ENCODE measurements around the gene ACP5. TPM values are rescaled to one million over a fixed set of nuclear protein-coding genes. Genes with fewer than 3 reads are reported as not detected.

ACP5 gene
- total and polyA plus RNA-seq, 3 donors from 2014 or later: 4.2 to 20.5 (median 6.8) TPM

- Histone ChIP-seq H3K9me3 (no peaks in the 10 kb centered on the region), H3K27ac (no peak overlapping the region), H3K27me3 (no peaks in the 10 kb centered on the region), H3K4me1 (no peaks in the 10 kb centered on the region), H3K4me3 (no peak overlapping the region), H3K36me3 (ENCODE audit: low read depth, missing control alignments) (no peaks in the 10 kb centered on the region)
- WGBS, 2 donors: 93% methylated on average over 8 of the region's 8 CpGs
- DNase-seq: no peak
- intact Hi-C loops (cut with DNase I; ENCODE audit: low total_unique reads): no loop called here
- TF ChIP-seq CTCF (IDR thresholded peaks at IDR 0.05) (no peak), POLR2A (IDR thresholded peaks at IDR 0.05) (no peak)
These were observed 27.2 kb downstream of the ACP5 start for GRCh38 chr19:11550265-11550664.

- TF ChIP-seq CTCF (IDR thresholded peaks at IDR 0.05) (no peak), POLR2A (IDR thresholded peaks at IDR 0.05) (no peak)
- DNase-seq: no peak
- H3K27me3 ChIP-seq: no peaks in the 10 kb centered on the region
- no peaks in the 10 kb centered on the region for H3K4me1 ChIP-seq
- 76 to 89% methylated on average over 7 to 24 of the region's 24 CpGs for WGBS, 2 donors
- H3K9me3 ChIP-seq: no peaks in the 10 kb centered on the region
- H3K4me3 ChIP-seq: no peak overlapping the region
- no peak overlapping the region for H3K27ac ChIP-seq
- no peaks in the 10 kb centered on the region for H3K36me3 ChIP-seq (ENCODE audit: low read depth, missing control alignments)
- intact Hi-C loops (cut with DNase I; ENCODE audit: low total_unique reads): no loop called here
These were observed 28.0 kb downstream of the ACP5 start for GRCh38 chr19:11549386-11549953.

- H3K9me3 ChIP-seq: no peaks in the 10 kb centered on the region
- no peaks in the 10 kb centered on the region for H3K4me1 ChIP-seq
- no peaks in the 10 kb centered on the region for H3K27me3 ChIP-seq
- H3K27ac ChIP-seq: no peak overlapping the region
- intact Hi-C loops (cut with DNase I; ENCODE audit: low total_unique reads): no loop called here
- WGBS, 2 donors: 81 to 87% methylated on average over 14 of the region's 14 CpGs
- H3K36me3 ChIP-seq (ENCODE audit: low read depth, missing control alignments): no peaks in the 10 kb centered on the region
- DNase-seq: no peak
- TF ChIP-seq CTCF (IDR thresholded peaks at IDR 0.05) (no peak), POLR2A (IDR thresholded peaks at IDR 0.05) (no peak)
- no peak overlapping the region for H3K4me3 ChIP-seq
These were observed 29.3 kb downstream of the ACP5 start for GRCh38 chr19:11547929-11548700.

GRCh38 chr19:11541238-11541637, 36.2 kb downstream of the ACP5 start:
- intact Hi-C loops (cut with DNase I; ENCODE audit: low total_unique reads): no loop called here
- peak overlapping the region in 1 of 2 donors; percentile 90 for H3K27ac ChIP-seq
- 84 to 85% methylated on average over 3 of the region's 3 CpGs for WGBS, 2 donors
- TF ChIP-seq CTCF (IDR thresholded peaks at IDR 0.05) (no peak), POLR2A (IDR thresholded peaks at IDR 0.05) (no peak)
- no peaks in the 10 kb centered on the region for H3K27me3 ChIP-seq
- H3K4me3 ChIP-seq: no peak overlapping the region
- DNase-seq: no peak
- no peaks in the 10 kb centered on the region for H3K9me3 ChIP-seq
- H3K4me1 ChIP-seq: peaks cover 12% of the 10 kb centered on the region
- no peaks in the 10 kb centered on the region for H3K36me3 ChIP-seq (ENCODE audit: low read depth, missing control alignments)

Data from testis (tissue), 3 donors.